Tibial nerve (tissue), 4 donors: ENCODE measurements around the gene OR6C3. TPM values are rescaled to one million over a fixed set of nuclear protein-coding genes. Genes with fewer than 3 reads are reported as not detected.

Source experiments
- DNase-seq, 2 donors: peaks; one replicate each; pipeline ENCODE4 v3.0.0-alpha.2; 2019; ENCODE audit warnings: low spot score in 2 of 2
- H3K27ac ChIP-seq, 4 donors: fragments of 200-600 bp; sonication (generic) in 3 of 4; one replicate each; pipeline ENCODE4 v1.5.1; 2017 to 2019; ENCODE audit warnings: mild to moderate bottlenecking in 1 of 4
- H3K27me3 ChIP-seq, 2 donors: fragments of 200-600 bp; sonication (generic) in 1 of 2; one replicate each; pipeline versions ENCODE4 v1.5.1 to v1.6.0; 2017 to 2019
- H3K36me3 ChIP-seq, 3 donors: fragments of 200-600 bp; sonication (generic); one replicate each; pipeline ENCODE4 v1.5.1; 2018 to 2019
- H3K4me1 ChIP-seq, 4 donors: fragments of 200-600 bp; sonication (generic) in 3 of 4; one replicate each; pipeline ENCODE4 v1.5.1; 2017 to 2019
- H3K4me3 ChIP-seq, 4 donors: fragments of 200-600 bp; sonication (generic) in 3 of 4; one replicate each; pipeline ENCODE4 v1.5.1; 2017 to 2019; ENCODE audit warnings: mild to moderate bottlenecking in 1 of 4, moderate library complexity in 1 of 4
- H3K9me3 ChIP-seq, 4 donors: fragments of 200-600 bp; sonication (generic) in 3 of 4; one replicate each; pipeline ENCODE4 v1.5.1; 2017 to 2019
- CTCF ChIP-seq, 5 experiments: fragments of 200-600 bp in 3 of 5; fragments of 450-650 bp in 2 of 5; sonication (generic) in 3 of 5; IDR thresholded peaks; one replicate each; pipeline ENCODE4 v1.5.1; 2016 to 2019; ENCODE audit warnings: antibody characterized with exemption in 5 of 5, mild to moderate bottlenecking in 3 of 5, moderate library complexity in 2 of 5
- EP300 ChIP-seq, 2 donors: sonication (generic); formaldehyde crosslinking; IDR thresholded peaks; one replicate each; pipeline ENCODE4 v1.6.1; 2017; ENCODE audit warnings: antibody characterized with exemption in 2 of 2, mild to moderate bottlenecking in 1 of 2
- POLR2A ChIP-seq, 2 donors: fragments of 450-650 bp; IDR thresholded peaks; one replicate each; pipeline ENCODE4 v1.6.1; 2017; ENCODE audit warnings: antibody characterized with exemption in 2 of 2, mild to moderate bottlenecking in 2 of 2, moderate library complexity in 2 of 2
- WGBS, 2 donors: methylation state at CpG; one replicate each; pipeline ENCODE4 v1.1.5; 2018; 5-methylcytosine and 5-hydroxymethylcytosine counted together
- total RNA-seq, 4 donors: library from RNA; depleted of rRNA; stranded (reverse); fragments of >200 nt; gene quantifications; one replicate each; pipeline ENCODE4 v1.1.0, GENCODE V29; 2016

Gene OR6C3
- total RNA-seq, result not detected

DNA sequence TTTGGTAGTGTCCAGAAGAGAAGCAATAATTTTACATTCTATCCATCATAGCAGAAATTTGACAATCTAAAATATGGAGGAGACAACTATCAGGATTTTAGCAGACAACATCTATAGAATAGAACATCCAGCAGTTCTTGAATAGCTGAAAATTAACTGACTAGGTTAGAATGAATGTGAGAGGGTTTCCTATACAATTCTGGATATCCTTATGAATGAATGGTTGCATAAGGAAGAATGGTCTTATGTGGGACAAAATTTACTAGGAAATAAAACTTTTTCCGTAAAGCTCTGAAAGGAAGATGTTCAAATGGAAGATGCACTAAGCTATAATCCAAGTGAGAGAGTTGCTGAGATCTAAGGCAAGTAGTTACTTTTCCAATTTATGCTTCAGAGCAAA, at the start of gene OR6C3:
TSS of gene OR6C3 (plus strand) at position 301 of the 400 bp plus-strand sequence. CDS start 955 bp downstream, outside the sequence.
- Histone ChIP-seq H3K4me3 (no peak within 1 kb of the TSS), H3K4me1 (no peaks in the 10 kb centered on the region), H3K36me3 (no peaks in the 10 kb centered on the region), H3K9me3 (no peaks in the 10 kb centered on the region), H3K27me3 (no peaks in the 10 kb centered on the region), H3K27ac (no peak within 1 kb of the TSS)
- DNase-seq, result no peak
- TF ChIP-seq POLR2A (IDR thresholded peaks at IDR 0.05) (no peak), EP300 (IDR thresholded peaks at IDR 0.05) (no peak), CTCF (IDR thresholded peaks at IDR 0.05) (no peak)
- 96 to 100% methylated on average over 1 of the region's 1 CpG for WGBS, 2 donors

DNA sequence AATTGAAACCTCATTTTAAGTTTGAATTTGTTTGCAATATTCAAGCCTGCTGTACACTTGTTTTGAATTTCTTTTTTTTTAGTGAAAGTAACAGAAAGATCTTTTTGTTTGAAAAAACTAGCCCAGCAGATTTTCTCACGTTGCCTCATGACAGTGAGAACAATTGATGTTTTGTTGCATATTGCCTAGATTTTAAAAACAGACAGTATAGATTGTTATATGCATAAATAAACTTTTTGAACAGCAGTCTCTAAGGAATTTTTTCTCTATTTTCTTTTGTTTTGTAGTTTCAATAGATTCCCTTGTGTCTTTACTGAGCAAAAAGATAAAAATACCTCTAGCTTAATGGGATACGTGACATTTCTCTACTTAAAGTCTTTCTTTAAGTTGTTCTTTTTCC, 49.6 kb upstream of the OR6C3 start:
- no peaks in the 10 kb centered on the region for H3K4me1 ChIP-seq
- 13 to 19% methylated on average over 2 of the region's 2 CpGs for WGBS, 2 donors
- TF ChIP-seq EP300 (IDR thresholded peaks at IDR 0.05) (no peak), CTCF (IDR thresholded peaks at IDR 0.05) (no peak), POLR2A (IDR thresholded peaks at IDR 0.05) (no peak)

DNA sequence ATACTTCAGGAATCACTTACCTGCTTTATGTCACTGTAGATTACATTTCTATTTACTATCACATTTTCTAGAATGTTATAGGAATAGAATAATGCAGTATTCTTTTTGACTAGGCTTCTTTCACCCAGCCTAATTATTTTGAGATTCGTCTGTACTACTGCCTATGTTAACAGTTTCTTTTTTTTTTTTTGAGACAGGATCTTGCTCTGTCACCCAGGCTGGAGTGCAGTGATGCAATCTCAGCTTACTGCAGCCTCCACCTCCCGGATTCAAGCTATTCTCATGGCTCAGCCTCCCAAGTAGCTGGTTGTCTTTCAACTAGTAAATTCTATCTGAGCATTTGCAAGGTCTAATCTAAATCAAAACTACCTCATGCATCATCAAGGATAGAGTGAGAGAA, 40.5 kb upstream of the OR6C3 start:
- no peak for DNase-seq
- Histone ChIP-seq H3K27ac (no peak overlapping the region), H3K9me3 (no peaks in the 10 kb centered on the region), H3K4me1 (no peaks in the 10 kb centered on the region), H3K36me3 (no peaks in the 10 kb centered on the region), H3K4me3 (no peak overlapping the region), H3K27me3 (no peaks in the 10 kb centered on the region)
- 44 to 46% methylated on average over 2 of the region's 2 CpGs for WGBS, 2 donors
- no peak for TF ChIP-seq CTCF (IDR thresholded peaks at IDR 0.05)
- no peak for TF ChIP-seq EP300 (IDR thresholded peaks at IDR 0.05)
- no peak for TF ChIP-seq POLR2A (IDR thresholded peaks at IDR 0.05)

More for the DNA sequence above, 49.6 kb upstream of the OR6C3 start:
- H3K27ac ChIP-seq, result peak overlapping the region in 2 of 4 donors; percentile 5 to 17
- no peaks in the 10 kb centered on the region for H3K27me3 ChIP-seq
- DNase-seq, result no peak
- no peaks in the 10 kb centered on the region for H3K36me3 ChIP-seq
- H3K9me3 ChIP-seq, result peaks cover 0 to 5% (median 0%) of the 10 kb centered on the region in 4 donors
- no peak overlapping the region for H3K4me3 ChIP-seq

- no peak within 1 kb of the TSS for H3K27ac ChIP-seq
- no peak for DNase-seq
- no peaks in the 10 kb centered on the region for H3K36me3 ChIP-seq
- no peaks in the 10 kb centered on the region for H3K9me3 ChIP-seq
- H3K4me1 ChIP-seq, result no peaks in the 10 kb centered on the region
- TF ChIP-seq POLR2A (IDR thresholded peaks at IDR 0.05) (no peak), EP300 (IDR thresholded peaks at IDR 0.05) (no peak), CTCF (IDR thresholded peaks at IDR 0.05) (no peak)
- 61 to 62% methylated on average over 2 of the region's 2 CpGs for WGBS, 2 donors
- no peaks in the 10 kb centered on the region for H3K27me3 ChIP-seq
- no peak within 1 kb of the TSS for H3K4me3 ChIP-seq
These were observed 34.1 kb upstream of the OR6C3 start, which contains the start of gene OR6C6 for GRCh38 chr12:55296469-55296868. OR6C6 (minus strand) TSS chr12:55296569; CDS start chr12:55295232, 1,337 bp downstream.

GRCh38 chr12:55314043-55314442, 16.5 kb upstream of the OR6C3 start, which contains the start of gene OR6C1:
OR6C1 (plus strand) TSS chr12:55314343; CDS start chr12:55320600, 6,257 bp downstream.
- H3K9me3 ChIP-seq, result no peaks in the 10 kb centered on the region
- no peak within 1 kb of the TSS for H3K27ac ChIP-seq
- no peaks in the 10 kb centered on the region for H3K4me1 ChIP-seq
- H3K27me3 ChIP-seq, result no peaks in the 10 kb centered on the region
- H3K4me3 ChIP-seq, result no peak within 1 kb of the TSS
- WGBS, 2 donors, result 85% methylated on average over 2 of the region's 2 CpGs
- no peak for DNase-seq
- no peaks in the 10 kb centered on the region for H3K36me3 ChIP-seq
- TF ChIP-seq CTCF (IDR thresholded peaks at IDR 0.05) (no peak), EP300 (IDR thresholded peaks at IDR 0.05) (no peak), POLR2A (IDR thresholded peaks at IDR 0.05) (no peak)
